GM23338 (cell line): Measurements from ENCODE around the gene POU2AF2. TPM values are rescaled to one million over a fixed set of nuclear protein-coding genes. Genes with fewer than 3 reads are reported as not detected.

Experiments
- ATAC-seq: fragments of 200-7000 bp; cut with Tn5 transposase; 3 replicates; pipeline ENCODE4 v1.9.1; 2020
- DNase-seq: peaks from one replicate; pipeline ENCODE4 v3.0.0-alpha.2; 2015; ENCODE audit warnings: low spot score
- H2AFZ ChIP-seq: fragments of 200-600 bp; sonication (generic); 2 replicates; pipeline ENCODE4 v1.8.0; 2016; ENCODE audit warnings: antibody characterized with exemption, mild to moderate bottlenecking, moderate library complexity
- H3F3A ChIP-seq: fragments of 200-600 bp; sonication (generic); replicated peaks from 2 replicates; pipeline ENCODE4 v1.8.0; 2017; ENCODE audit warnings: antibody characterized with exemption, mixed run types, low read depth
- H3K27ac ChIP-seq: fragments of 200-600 bp; sonication (generic); 2 replicates; pipeline ENCODE4 v1.6.1; 2016; ENCODE audit warnings: low read depth
- H3K27me3 ChIP-seq: fragments of 200-600 bp; sonication (generic); 2 replicates; pipeline ENCODE4 v1.8.0; 2016; ENCODE audit warnings: mild to moderate bottlenecking, mixed run types, moderate library complexity; ENCODE audit not compliant: insufficient read depth
- H3K36me3 ChIP-seq: fragments of 200-600 bp; sonication (generic); 2 replicates; pipeline ENCODE4 v1.8.0; 2016; ENCODE audit warnings: mild to moderate bottlenecking; ENCODE audit not compliant: insufficient read depth
- H3K4me1 ChIP-seq: fragments of 200-600 bp; sonication (generic); 2 replicates; pipeline ENCODE4 v1.8.0; 2016; ENCODE audit warnings: mild to moderate bottlenecking, moderate library complexity; ENCODE audit not compliant: insufficient read depth
- H3K4me2 ChIP-seq: fragments of 200-600 bp; sonication (generic); 2 replicates; pipeline ENCODE4 v1.7.1; 2017; ENCODE audit warnings: mixed run types
- H3K4me3 ChIP-seq: fragments of 200-600 bp; sonication (generic); 2 replicates; pipeline ENCODE4 v1.6.1; 2016; ENCODE audit warnings: mixed run types
- H3K79me2 ChIP-seq: fragments of 200-600 bp; sonication (generic); replicated peaks from 2 replicates; pipeline ENCODE4 v1.8.0; 2017; ENCODE audit warnings: mild to moderate bottlenecking; ENCODE audit not compliant: insufficient read depth
- H3K9me2 ChIP-seq: fragments of 200-600 bp; sonication (generic); 2 replicates; pipeline ENCODE4 v1.8.0; 2017; ENCODE audit not compliant: insufficient read depth
- H4K20me1 ChIP-seq: fragments of 200-600 bp; sonication (generic); replicated peaks from 2 replicates; pipeline ENCODE4 v1.8.0; 2017; ENCODE audit warnings: mild to moderate bottlenecking; ENCODE audit not compliant: insufficient read depth
- H3K27ac Mint-ChIP-seq: 2 replicates; pipeline ENCODE4 v1.8.0; 2020; ENCODE audit warnings: inconsistent platforms, mild to moderate bottlenecking, moderate library complexity, mixed read lengths
- H3K27me3 Mint-ChIP-seq: 3 replicates; pipeline ENCODE4 v1.8.0; 2022; ENCODE audit warnings: low read depth, mild to moderate bottlenecking, moderate library complexity, mixed read lengths, inconsistent platforms; ENCODE audit not compliant: insufficient read depth, poor library complexity
- H3K36me3 Mint-ChIP-seq: 3 replicates; pipeline ENCODE4 v1.8.0; 2021; ENCODE audit warnings: low read depth, mild to moderate bottlenecking, inconsistent platforms, moderate library complexity, mixed read lengths
- H3K4me1 Mint-ChIP-seq: 3 replicates; pipeline ENCODE4 v1.8.0; 2020; ENCODE audit warnings: mild to moderate bottlenecking, inconsistent platforms, mixed read lengths
- H3K4me3 Mint-ChIP-seq: 3 replicates; pipeline ENCODE4 v1.8.0; 2021; ENCODE audit warnings: moderate library complexity, mild to moderate bottlenecking, inconsistent platforms, mixed read lengths
- H3K9me3 Mint-ChIP-seq: 3 replicates; pipeline ENCODE4 v1.8.0; 2020; ENCODE audit warnings: moderate library complexity, mild to moderate bottlenecking, inconsistent platforms, mixed read lengths
- CREB1 ChIP-seq: fragments of 250-450 bp; sonication (Bioruptor Pico); IDR thresholded peaks from 2 replicates; pipeline ENCODE4 v1.5.0; 2020; ENCODE audit warnings: low read depth, mild to moderate bottlenecking, moderate library complexity
- EZH2 ChIP-seq: fragments of 200-600 bp; sonication (generic); IDR thresholded peaks from one replicate; pipeline ENCODE4 v1.8.0; 2017; ENCODE audit warnings: antibody characterized with exemption, mild to moderate bottlenecking, low read depth; ENCODE audit not compliant: unreplicated experiment
- JUNB ChIP-seq: IDR thresholded peaks from one replicate; pipeline ENCODE4 v1.6.1; 2016; ENCODE audit warnings: antibody characterized with exemption; ENCODE audit not compliant: unreplicated experiment
- NANOG ChIP-seq: IDR thresholded peaks from 2 replicates; pipeline ENCODE4 v1.6.1; 2016; ENCODE audit warnings: antibody characterized with exemption, borderline replicate concordance
- POLR2AphosphoS5 ChIP-seq: IDR thresholded peaks from 2 replicates; pipeline ENCODE4 v1.6.1; 2016; ENCODE audit warnings: antibody characterized with exemption, low read depth
- polyA plus RNA-seq: library from polyadenylated mRNA; unstranded; fragments of >200 nt; fragmentation: Nextera tagmentation; extraction: Ambion mirVana; gene quantifications from 2 replicates; pipeline ENCODE4 v1.2.1, GENCODE V29; 2016
- total RNA-seq: library from RNA; depleted of rRNA; stranded (reverse); fragments of >200 nt; shearing (Covaris generic); gene quantifications from 2 replicates; pipeline ENCODE4 v1.2.3, GENCODE V29; 2014
- TF ChIP-seq, protein P1 (sequence below), 2 experiments: fragments of 200-600 bp in 1 of 2; sonication (generic) in 1 of 2; conservative IDR thresholded peaks; 2 replicates each; pipeline versions ENCODE4 v1.5.1 to v1.6.1; 2016 to 2017; ENCODE audit warnings: antibody characterized with exemption in 2 of 2, low read depth in 2 of 2, mild to moderate bottlenecking in 2 of 2, moderate library complexity in 1 of 2
- TF ChIP-seq, protein P2 (sequence below): IDR thresholded peaks from one replicate; pipeline ENCODE4 v1.6.1; 2018; ENCODE audit warnings: antibody characterized with exemption; ENCODE audit not compliant: unreplicated experiment
- TF ChIP-seq, protein P3 (sequence below): fragments of 250-450 bp; sonication (Bioruptor Pico); IDR thresholded peaks from 2 replicates; pipeline ENCODE4 v1.5.0; 2020; ENCODE audit warnings: mild to moderate bottlenecking, moderate library complexity
- TF ChIP-seq, protein P4 (sequence below): IDR thresholded peaks from 2 replicates; pipeline ENCODE4 v1.6.1; 2016; ENCODE audit warnings: antibody characterized with exemption

Gene POU2AF2
- total and polyA plus RNA-seq, 2 experiments from 2014 or later, result not detected

DNA sequence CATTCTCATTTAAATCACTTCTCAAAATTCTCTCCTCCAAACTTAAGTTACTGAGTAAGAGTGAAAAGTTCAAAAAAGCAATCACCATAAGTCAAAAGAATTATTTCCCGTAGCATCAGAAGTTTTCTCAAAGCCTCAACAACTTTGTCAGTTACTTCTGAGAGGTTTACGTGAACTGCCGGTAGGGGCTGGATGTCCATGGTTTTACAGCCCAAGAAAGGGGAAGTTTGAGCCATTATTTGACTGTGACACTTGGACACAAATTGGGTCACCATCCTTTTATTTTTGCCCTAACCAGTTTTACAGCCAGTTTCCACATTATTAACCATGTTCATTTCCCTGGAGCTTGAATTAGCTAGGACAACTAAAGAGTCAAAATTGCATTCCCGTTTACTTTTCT lies 60.4 kb downstream of the POU2AF2 start:
- TF ChIP-seq JUNB (no peak), CREB1 (CRISPR knock-in tag) (no peak), NANOG (no peak), POLR2AphosphoS5 (no peak), EZH2 (no peak)
- TF ChIP-seq, protein P1, sequence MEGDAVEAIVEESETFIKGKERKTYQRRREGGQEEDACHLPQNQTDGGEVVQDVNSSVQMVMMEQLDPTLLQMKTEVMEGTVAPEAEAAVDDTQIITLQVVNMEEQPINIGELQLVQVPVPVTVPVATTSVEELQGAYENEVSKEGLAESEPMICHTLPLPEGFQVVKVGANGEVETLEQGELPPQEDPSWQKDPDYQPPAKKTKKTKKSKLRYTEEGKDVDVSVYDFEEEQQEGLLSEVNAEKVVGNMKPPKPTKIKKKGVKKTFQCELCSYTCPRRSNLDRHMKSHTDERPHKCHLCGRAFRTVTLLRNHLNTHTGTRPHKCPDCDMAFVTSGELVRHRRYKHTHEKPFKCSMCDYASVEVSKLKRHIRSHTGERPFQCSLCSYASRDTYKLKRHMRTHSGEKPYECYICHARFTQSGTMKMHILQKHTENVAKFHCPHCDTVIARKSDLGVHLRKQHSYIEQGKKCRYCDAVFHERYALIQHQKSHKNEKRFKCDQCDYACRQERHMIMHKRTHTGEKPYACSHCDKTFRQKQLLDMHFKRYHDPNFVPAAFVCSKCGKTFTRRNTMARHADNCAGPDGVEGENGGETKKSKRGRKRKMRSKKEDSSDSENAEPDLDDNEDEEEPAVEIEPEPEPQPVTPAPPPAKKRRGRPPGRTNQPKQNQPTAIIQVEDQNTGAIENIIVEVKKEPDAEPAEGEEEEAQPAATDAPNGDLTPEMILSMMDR (conservative IDR thresholded peaks at IDR 0.05; ENCODE audit: low read depth in 2 of 2), result no peak
- TF ChIP-seq, protein P2, sequence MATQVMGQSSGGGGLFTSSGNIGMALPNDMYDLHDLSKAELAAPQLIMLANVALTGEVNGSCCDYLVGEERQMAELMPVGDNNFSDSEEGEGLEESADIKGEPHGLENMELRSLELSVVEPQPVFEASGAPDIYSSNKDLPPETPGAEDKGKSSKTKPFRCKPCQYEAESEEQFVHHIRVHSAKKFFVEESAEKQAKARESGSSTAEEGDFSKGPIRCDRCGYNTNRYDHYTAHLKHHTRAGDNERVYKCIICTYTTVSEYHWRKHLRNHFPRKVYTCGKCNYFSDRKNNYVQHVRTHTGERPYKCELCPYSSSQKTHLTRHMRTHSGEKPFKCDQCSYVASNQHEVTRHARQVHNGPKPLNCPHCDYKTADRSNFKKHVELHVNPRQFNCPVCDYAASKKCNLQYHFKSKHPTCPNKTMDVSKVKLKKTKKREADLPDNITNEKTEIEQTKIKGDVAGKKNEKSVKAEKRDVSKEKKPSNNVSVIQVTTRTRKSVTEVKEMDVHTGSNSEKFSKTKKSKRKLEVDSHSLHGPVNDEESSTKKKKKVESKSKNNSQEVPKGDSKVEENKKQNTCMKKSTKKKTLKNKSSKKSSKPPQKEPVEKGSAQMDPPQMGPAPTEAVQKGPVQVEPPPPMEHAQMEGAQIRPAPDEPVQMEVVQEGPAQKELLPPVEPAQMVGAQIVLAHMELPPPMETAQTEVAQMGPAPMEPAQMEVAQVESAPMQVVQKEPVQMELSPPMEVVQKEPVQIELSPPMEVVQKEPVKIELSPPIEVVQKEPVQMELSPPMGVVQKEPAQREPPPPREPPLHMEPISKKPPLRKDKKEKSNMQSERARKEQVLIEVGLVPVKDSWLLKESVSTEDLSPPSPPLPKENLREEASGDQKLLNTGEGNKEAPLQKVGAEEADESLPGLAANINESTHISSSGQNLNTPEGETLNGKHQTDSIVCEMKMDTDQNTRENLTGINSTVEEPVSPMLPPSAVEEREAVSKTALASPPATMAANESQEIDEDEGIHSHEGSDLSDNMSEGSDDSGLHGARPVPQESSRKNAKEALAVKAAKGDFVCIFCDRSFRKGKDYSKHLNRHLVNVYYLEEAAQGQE, result no peak
- TF ChIP-seq, protein P3, sequence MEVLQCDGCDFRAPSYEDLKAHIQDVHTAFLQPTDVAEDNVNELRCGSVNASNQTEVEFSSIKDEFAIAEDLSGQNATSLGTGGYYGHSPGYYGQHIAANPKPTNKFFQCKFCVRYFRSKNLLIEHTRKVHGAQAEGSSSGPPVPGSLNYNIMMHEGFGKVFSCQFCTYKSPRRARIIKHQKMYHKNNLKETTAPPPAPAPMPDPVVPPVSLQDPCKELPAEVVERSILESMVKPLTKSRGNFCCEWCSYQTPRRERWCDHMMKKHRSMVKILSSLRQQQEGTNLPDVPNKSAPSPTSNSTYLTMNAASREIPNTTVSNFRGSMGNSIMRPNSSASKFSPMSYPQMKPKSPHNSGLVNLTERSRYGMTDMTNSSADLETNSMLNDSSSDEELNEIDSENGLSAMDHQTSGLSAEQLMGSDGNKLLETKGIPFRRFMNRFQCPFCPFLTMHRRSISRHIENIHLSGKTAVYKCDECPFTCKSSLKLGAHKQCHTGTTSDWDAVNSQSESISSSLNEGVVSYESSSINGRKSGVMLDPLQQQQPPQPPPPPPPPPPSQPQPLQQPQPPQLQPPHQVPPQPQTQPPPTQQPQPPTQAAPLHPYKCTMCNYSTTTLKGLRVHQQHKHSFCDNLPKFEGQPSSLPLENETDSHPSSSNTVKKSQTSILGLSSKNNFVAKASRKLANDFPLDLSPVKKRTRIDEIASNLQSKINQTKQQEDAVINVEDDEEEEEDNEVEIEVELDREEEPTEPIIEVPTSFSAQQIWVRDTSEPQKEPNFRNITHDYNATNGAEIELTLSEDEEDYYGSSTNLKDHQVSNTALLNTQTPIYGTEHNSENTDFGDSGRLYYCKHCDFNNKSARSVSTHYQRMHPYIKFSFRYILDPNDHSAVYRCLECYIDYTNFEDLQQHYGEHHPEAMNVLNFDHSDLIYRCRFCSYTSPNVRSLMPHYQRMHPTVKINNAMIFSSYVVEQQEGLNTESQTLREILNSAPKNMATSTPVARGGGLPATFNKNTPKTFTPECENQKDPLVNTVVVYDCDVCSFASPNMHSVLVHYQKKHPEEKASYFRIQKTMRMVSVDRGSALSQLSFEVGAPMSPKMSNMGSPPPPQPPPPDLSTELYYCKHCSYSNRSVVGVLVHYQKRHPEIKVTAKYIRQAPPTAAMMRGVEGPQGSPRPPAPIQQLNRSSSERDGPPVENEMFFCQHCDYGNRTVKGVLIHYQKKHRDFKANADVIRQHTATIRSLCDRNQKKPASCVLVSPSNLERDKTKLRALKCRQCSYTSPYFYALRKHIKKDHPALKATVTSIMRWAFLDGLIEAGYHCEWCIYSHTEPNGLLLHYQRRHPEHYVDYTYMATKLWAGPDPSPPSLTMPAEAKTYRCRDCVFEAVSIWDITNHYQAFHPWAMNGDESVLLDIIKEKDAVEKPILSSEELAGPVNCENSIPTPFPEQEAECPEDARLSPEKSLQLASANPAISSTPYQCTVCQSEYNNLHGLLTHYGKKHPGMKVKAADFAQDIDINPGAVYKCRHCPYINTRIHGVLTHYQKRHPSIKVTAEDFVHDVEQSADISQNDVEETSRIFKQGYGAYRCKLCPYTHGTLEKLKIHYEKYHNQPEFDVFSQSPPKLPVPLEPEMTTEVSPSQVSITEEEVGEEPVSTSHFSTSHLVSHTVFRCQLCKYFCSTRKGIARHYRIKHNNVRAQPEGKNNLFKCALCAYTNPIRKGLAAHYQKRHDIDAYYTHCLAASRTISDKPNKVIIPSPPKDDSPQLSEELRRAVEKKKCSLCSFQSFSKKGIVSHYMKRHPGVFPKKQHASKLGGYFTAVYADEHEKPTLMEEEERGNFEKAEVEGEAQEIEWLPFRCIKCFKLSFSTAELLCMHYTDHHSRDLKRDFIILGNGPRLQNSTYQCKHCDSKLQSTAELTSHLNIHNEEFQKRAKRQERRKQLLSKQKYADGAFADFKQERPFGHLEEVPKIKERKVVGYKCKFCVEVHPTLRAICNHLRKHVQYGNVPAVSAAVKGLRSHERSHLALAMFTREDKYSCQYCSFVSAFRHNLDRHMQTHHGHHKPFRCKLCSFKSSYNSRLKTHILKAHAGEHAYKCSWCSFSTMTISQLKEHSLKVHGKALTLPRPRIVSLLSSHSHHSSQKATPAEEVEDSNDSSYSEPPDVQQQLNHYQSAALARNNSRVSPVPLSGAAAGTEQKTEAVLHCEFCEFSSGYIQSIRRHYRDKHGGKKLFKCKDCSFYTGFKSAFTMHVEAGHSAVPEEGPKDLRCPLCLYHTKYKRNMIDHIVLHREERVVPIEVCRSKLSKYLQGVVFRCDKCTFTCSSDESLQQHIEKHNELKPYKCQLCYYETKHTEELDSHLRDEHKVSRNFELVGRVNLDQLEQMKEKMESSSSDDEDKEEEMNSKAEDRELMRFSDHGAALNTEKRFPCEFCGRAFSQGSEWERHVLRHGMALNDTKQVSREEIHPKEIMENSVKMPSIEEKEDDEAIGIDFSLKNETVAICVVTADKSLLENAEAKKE (CRISPR knock-in tag), result no peak
- TF ChIP-seq, protein P4, sequence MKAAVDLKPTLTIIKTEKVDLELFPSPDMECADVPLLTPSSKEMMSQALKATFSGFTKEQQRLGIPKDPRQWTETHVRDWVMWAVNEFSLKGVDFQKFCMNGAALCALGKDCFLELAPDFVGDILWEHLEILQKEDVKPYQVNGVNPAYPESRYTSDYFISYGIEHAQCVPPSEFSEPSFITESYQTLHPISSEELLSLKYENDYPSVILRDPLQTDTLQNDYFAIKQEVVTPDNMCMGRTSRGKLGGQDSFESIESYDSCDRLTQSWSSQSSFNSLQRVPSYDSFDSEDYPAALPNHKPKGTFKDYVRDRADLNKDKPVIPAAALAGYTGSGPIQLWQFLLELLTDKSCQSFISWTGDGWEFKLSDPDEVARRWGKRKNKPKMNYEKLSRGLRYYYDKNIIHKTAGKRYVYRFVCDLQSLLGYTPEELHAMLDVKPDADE, result no peak
- Mint-ChIP-seq H3K27me3 (peaks cover 8% of the 10 kb centered on the region), H3K27ac (no peak overlapping the region), H3K36me3 (no peaks in the 10 kb centered on the region), H3K4me1 (peaks cover 23% of the 10 kb centered on the region), H3K4me3 (no peak overlapping the region), H3K9me3 (no peaks in the 10 kb centered on the region)
- DNase-seq (no peak), ATAC-seq (no peak)
- Histone ChIP-seq H3K27ac (no peak overlapping the region), H3K4me3 (no peak overlapping the region), H3K4me2 (no peak overlapping the region), H3K36me3 (no peaks in the 10 kb centered on the region), H2AFZ (no peak overlapping the region), H3K27me3 (peaks cover 5% of the 10 kb centered on the region; the same call in 1 of the 2 replicates), H3F3A (0 out of 2 replicates have a peak, but pooled peaks cover 5% of the 10 kb centered on the region), H3K4me1 (peaks cover 10% of the 10 kb centered on the region), H3K79me2 (no peaks in the 10 kb centered on the region), H4K20me1 (no peaks in the 10 kb centered on the region), H3K9me2 (no peaks in the 10 kb centered on the region)
